K562 treated with DMSO at 1 percent for 12 hours (cell line): ENCODE measurements around the gene DNM1. TPM values are rescaled to one million over a fixed set of nuclear protein-coding genes. Genes with fewer than 3 reads are reported as not detected.

Experiments
- total RNA-seq: library from RNA; unstranded; fragments of 300-600 nt; gene quantifications from 2 replicates; pipeline ENCODE4 v1.2.3, GENCODE V29; 2022; ENCODE audit not compliant: insufficient read depth

DNM1 gene
- total RNA-seq = 15.4 and 46.4 TPM in 2 replicates

GRCh38 chr9:128203024-128203706, at the start of gene DNM1:
Gene DNM1, plus strand, starts transcription at chr9:128203379. Its CDS starts 92 bp downstream, at chr9:128203471.

GRCh38 chr9:128159784-128160602, 43.2 kb upstream of the DNM1 start, which contains the start of gene BBLN:
Gene BBLN, plus strand, starts transcription at chr9:128160265. Its CDS starts 143 bp downstream, at chr9:128160408.

GRCh38 chr9:128191406-128192046, 11.7 kb upstream of the DNM1 start, which contains the start of gene CIZ1:
Gene CIZ1, minus strand, starts transcription at chr9:128191572. Its CDS starts 715 bp downstream, at chr9:128190857.

GRCh38 chr9:128275198-128276007, 72.2 kb downstream of the DNM1 start, which contains the start of gene GOLGA2:
Gene GOLGA2, minus strand, starts transcription at chr9:128276007. Its CDS starts 31 bp downstream, at chr9:128275976.

GRCh38 chr9:128276008-128276573, 72.9 kb downstream of the DNM1 start, which contains the start of gene SWI5:
Gene SWI5, plus strand, starts transcription at chr9:128276276.

Other genes starting within 250 kb of the DNM1 start
- 22.0 and 46.0 TPM in 2 replicates for gene EEIG1, start 222.4 kb upstream of the DNM1 start, total RNA-seq
- gene NAIF1, start 136.1 kb upstream of the DNM1 start, total RNA-seq = 21.9 and 23.2 TPM in 2 replicates
- gene SLC25A25, start 135.1 kb upstream of the DNM1 start, total RNA-seq = 20.4 and 31.7 TPM in 2 replicates
- gene PTGES2, start 75.7 kb upstream of the DNM1 start, total RNA-seq = 40.1 and 46.2 TPM in 2 replicates
- gene LCN2, start 53.9 kb upstream of the DNM1 start, total RNA-seq = not detected in 2 replicates
- gene BBLN, start 43.1 kb upstream of the DNM1 start, total RNA-seq = 353 and 489 TPM in 2 replicates
- 280 and 443 TPM in 2 replicates for gene CIZ1, start 11.8 kb upstream of the DNM1 start, total RNA-seq
- 63.8 and 131 TPM in 2 replicates for gene GOLGA2, start 72.6 kb downstream of the DNM1 start, total RNA-seq
- 143 and 182 TPM in 2 replicates for gene SWI5, start 72.9 kb downstream of the DNM1 start, total RNA-seq
- gene TRUB2, start 119.1 kb downstream of the DNM1 start, total RNA-seq = 32.1 and 33.5 TPM in 2 replicates
- 120 and 127 TPM in 2 replicates for gene COQ4, start 119.5 kb downstream of the DNM1 start, total RNA-seq
- gene SLC27A4, start 137.1 kb downstream of the DNM1 start, total RNA-seq = 16.0 and 24.8 TPM in 2 replicates
- gene URM1, start 168.0 kb downstream of the DNM1 start, total RNA-seq = 44.2 and 44.6 TPM in 2 replicates
- 25.4 and 31.5 TPM in 2 replicates for gene CERCAM, start 217.5 kb downstream of the DNM1 start, total RNA-seq